ENCODE results near the gene IER2.

DNA sequence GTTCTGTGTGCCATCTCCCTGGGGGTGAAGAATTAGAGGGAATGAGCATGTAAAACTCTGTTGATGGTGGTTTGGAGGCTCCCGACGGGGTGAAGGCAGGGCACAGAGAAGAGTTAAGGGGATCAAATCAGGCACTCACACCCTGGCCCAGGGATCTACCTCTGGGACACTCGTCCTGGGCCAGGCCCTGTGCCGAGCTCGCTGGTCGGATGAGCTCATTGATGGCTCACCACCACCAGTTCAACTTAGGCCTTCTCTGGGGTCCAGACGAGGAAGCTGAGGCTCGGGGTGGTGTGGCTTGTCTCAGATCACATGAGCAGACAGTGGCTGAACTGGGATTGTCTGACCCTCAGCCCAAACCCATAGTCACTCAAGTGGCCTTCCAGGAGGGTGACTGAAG is 30.6 kb upstream of the IER2 start:
- TF ChIP-seq POLR2A (IDR thresholded peaks at IDR 0.05; ENCODE audit: low read length): no peak
- TF ChIP-seq GATA1 (IDR thresholded peaks at IDR 0.05; ENCODE audit: low read depth, low read length): no peak
